Stimulated activated CD8-positive, alpha-beta memory T cell treated with anti-CD3 and anti-CD28 coated beads, Interleukin-4, amount 100 ng/mL, for 24 hours (primary cell): ENCODE measurements around the gene RDH5.

ENCODE experiments used
- DNase-seq: peaks from one replicate; pipeline ENCODE4 v3.0.0-alpha.2; 2020; ENCODE audit warnings: low read depth

RDH5 gene

DNA sequence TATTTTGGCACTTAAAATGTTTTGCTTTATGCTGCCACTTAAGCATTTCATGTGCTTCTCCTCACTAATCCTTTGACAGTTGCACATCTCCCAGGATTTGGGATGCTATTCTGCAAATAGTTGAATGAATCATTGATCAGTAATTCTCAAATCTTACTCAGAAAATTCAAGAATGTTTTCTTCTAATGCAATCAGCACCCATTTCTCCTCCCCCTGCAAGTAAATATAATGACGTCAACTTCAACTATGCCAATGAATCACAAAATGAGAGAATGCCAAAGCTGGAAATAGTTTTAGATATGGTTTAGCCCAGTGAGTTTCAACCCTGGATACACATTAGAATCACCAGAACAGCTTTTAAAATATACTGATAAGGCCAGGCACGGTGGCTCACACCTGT lies 6.5 kb upstream of the RDH5 start:
- DNase-seq = no peak

DNA sequence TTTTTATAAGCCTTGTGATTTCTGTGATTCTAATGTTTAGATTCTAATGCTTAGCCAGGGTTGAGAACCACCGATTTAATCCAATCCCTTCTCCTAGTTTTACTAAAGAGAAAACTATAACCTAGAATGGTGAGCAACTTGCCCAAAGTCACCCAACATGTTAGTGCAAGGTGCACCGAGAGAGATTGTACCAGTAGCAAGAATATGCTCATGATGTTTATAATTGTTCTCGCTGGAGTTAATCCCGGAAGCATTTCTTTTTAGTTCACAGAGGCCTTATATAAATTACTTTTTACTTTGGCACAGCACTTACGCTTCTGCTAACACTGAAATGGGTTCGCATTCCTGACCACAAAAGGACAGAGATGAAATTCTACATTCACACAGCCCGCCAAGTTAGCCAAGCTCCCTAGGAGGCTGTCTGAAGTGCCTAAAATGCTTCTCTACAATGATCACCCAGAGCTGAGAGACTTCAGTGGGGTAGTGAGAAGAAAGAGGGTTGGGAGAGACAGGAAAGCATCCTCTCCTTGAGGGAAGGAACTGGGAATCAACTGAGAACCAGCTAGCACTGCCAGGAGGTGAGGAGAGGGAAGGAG lies 4.9 kb upstream of the RDH5 start:
- no peak for DNase-seq

DNA sequence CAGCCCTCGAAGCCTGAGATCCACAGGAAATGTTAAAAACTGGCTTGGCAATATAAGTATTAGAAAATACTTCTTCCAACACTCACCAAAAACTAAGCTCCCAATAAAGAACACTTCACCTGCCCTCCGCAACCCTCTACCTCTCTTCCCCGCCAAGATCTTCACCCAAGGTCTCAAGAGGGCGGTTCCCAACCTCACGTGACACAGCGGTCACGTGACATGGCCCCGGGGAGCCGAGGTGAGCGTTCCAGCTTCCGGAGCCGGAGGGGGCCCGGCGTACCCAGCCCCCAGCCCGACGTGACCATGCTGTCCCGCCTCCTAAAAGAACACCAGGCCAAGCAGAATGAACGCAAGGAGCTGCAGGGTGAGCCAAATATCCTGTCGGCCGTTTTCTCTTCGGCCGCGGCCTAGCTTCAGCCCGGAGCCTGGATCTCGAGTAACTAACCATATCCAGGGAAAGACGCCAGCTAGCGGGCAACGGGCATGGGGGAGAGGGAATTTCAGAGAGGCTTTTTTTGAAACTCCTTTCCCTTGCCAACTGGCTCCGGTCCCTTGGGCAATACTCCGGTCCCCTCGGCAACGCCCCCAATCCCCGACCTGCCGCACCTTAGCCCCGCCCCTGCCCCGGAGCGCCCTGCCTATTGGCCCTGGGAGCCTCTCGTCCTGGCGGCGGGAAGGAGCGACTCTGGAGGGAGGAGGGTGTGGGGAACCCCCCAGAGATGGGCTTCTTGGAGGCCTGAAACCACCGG lies 4.2 kb upstream of the RDH5 start, which contains the start of gene BLOC1S1:
BLOC1S1 (plus strand) TSS at position 214 of the 749 bp plus-strand sequence; CDS start at position 220, 6 bp downstream.
- DNase-seq = peak; percentile 92

DNA sequence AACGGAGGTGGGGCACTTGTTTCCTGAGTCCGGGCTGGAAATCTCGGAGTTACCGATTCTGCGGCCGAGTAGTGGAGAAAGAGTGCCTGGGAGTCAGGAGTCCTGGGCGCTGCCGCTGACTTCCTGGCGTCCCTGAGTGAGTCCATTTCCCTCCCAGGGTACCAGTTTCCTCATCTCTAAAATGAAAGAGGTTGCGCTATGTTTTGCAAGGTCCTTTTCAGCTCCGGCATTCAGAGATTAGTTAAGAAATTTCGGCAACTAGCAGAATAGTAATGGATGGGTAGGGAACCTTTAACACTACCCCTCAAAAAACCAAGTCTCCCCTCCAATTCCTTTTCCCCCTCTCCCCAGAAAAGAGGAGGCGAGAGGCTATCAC lies 3.6 kb upstream of the RDH5 start:
- DNase-seq = no peak

DNA sequence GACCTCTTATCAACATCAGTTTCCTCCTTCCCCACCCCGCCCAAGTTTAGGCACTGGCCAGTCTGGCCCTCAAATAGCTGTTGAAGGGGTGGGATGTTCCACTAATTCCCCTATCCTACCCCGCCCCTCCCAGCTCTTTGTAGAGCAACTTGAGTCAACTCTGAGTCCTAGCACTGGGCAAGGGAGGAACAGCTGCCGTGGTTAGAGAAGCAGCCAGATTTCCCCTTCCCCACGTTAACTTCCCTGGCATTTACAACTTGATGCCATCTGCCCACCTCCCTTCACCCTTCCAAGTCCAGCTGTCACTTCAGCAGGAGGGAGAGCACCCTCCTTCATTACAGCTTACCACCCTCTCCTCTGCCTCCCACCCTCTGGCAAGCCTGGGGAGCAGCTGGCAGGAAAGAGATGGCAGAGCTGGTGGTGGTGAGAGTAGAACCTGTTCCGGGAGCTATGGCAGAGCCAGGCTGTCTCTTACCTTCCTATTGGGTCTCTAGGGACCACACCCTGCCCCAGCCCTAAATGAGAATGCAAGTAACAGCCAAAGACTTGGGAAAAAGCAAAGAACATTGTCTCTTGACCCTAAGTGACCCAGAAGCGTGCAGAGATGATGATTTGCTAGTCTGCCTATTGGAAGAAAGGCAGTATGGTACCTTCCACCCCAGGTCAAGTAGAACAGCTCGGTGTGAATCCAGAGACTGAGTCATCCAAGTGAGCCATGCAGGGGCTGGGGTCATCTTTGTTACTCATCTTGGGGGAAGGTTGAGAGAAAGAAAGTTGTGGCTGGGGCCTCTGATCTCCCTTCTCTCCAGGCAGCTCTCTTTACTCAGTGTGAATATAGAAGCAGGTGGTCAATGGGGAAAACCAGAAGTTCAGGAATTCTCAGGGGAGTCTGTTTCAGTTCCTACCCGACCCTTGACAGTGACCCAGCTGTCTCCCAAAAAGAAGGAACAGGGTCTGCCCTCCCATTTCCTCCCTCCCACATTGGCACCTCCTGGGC lies 2.9 kb upstream of the RDH5 start:
- no peak for DNase-seq

DNA sequence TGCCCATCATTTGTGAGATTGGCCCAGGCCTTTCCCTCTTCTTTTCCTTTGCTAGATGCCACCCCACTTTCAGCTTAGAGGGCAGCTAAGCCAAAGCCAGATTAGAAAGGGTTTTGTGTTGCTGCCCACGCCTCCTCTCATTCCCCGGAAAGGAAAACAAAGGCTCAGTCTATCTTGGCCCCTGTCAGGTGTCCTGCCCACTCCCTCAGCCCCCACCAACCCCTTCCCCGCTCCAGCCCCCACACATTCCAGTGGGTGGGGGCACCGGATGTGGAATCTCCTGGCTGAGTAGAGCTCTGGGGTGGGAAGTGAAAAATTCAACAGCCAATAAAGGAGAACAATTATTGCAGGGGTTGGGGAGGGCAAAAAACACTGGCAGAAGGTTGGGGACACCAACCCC lies 2.2 kb upstream of the RDH5 start:
- no peak for DNase-seq

DNA sequence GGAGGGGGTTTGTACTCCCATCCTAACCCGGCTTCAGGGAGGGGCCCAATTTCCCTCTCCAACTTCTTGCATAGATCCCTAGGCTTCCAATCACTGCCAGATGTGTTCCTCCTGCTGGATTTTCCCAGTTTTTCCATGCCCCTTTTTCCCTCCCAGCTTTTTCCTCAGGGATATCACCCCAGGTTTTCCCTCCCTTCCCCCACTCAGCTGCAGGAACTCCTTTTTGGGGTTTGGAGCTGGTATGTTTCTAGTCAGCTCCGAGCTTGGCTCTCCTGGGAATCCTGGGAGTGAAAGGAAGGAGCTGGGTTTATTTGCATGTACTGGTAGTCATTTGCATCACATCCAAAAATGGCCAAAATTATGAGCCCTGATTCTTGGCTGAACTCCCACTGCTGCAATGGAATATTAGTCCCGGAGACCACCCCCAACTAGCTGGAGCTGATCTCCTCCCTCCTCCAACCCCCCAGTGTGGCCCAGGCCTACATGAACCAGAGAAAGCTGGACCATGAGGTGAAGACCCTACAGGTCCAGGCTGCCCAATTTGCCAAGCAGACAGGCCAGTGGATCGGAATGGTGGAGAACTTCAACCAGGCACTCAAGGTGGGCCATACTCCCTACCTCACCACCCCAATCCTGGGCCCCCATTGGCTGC lies 1.4 kb upstream of the RDH5 start:
- no peak for DNase-seq

DNA sequence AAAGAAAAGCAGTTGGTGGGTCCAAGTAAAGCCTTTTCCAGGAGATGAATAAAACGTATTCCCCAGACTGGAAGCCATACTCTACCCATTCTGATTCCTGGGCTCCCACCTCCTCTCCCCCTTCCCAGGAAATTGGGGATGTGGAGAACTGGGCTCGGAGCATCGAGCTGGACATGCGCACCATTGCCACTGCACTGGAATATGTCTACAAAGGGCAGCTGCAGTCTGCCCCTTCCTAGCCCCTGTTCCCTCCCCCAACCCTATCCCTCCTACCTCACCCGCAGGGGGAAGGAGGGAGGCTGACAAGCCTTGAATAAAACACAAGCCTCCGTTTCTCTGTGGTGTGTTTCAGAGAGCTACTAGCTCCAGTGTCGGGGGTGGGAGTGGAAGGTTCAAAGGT lies 822 bp upstream of the RDH5 start:
- DNase-seq = no peak

DNA sequence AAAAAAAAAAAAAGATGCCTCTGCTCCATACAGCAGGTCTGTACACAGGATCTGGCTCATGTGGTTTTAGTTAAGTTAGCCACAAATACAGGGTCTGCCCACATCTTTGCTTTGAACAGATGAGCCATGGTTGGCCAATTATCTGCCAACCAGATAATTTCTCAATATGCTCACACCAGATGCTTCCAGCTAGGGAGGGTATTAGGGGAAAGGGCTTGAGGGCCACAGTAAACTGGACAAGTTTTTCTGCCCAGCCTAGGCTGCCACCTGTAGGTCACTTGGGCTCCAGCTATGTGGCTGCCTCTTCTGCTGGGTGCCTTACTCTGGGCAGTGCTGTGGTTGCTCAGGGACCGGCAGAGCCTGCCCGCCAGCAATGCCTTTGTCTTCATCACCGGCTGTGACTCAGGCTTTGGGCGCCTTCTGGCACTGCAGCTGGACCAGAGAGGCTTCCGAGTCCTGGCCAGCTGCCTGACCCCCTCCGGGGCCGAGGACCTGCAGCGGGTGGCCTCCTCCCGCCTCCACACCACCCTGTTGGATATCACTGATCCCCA lies 776 bp downstream of the RDH5 start:
- DNase-seq = no peak

DNA sequence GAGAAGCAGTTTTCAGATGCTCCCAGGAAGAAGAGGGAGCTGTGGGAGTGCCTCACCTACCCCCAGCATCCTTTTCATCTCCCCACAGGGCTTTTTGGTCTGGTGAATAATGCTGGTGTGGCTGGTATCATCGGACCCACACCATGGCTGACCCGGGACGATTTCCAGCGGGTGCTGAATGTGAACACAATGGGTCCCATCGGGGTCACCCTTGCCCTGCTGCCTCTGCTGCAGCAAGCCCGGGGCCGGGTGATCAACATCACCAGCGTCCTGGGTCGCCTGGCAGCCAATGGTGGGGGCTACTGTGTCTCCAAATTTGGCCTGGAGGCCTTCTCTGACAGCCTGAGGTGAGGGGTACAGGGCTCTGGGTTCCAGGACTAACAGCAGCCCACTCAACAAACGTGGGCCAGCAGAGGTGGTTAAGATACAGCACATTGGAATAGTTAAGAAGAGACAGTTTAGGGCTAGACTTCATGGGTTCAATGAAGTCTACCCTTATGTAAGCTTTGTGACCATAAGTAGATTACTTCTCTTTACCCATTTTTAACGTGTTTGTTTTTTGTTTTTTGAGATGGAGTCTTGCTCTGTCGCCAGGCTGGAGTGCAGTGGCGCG lies 1.5 kb downstream of the RDH5 start:
- DNase-seq = no peak

DNA sequence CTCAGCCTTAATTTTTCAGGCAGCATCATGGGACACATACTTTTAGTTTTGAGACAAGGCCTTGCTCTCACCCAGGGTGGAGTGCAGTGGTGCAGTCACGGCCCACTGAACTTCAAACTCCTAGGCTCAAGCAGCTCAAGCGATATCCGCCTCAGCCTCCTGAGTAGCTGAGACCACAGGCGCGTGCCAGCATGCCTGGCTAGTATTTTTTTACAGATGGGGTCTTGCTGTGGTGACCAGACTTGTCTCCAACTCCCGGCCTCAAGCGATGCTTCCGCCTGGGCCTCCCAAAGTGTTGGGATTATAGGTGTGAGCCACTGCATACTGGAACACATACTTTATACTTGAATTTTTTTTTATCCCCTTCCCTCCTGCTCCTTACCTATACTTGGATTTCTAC lies 2.8 kb downstream of the RDH5 start:
- DNase-seq = no peak

DNA sequence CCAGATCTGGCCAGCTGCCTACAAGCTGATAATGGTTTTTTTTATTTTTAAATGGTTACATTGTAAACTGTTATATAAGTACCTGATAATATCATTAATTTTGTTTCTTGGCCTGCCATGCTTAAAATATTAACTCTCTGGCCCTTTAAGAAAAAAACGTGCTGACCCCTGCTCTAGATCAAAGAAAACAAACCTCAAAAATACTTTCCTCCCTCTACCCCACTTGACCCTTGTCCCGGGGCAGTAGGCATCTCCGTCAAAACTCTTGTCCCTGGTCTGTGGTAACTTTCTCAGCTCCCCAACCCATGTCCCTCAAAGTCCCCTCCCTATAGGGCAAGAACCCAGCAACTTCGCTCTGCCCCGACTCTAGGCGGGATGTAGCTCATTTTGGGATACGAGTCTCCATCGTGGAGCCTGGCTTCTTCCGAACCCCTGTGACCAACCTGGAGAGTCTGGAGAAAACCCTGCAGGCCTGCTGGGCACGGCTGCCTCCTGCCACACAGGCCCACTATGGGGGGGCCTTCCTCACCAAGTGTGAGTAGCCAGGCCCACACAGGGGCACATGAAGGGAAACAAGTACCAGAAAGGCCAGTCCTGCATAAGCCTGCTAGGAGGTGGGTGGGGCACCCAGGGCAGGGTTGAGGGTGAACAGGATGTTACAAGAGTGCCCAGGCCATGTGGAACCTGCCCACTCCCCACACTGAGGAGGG lies 3.5 kb downstream of the RDH5 start:
- DNase-seq = no peak

DNA sequence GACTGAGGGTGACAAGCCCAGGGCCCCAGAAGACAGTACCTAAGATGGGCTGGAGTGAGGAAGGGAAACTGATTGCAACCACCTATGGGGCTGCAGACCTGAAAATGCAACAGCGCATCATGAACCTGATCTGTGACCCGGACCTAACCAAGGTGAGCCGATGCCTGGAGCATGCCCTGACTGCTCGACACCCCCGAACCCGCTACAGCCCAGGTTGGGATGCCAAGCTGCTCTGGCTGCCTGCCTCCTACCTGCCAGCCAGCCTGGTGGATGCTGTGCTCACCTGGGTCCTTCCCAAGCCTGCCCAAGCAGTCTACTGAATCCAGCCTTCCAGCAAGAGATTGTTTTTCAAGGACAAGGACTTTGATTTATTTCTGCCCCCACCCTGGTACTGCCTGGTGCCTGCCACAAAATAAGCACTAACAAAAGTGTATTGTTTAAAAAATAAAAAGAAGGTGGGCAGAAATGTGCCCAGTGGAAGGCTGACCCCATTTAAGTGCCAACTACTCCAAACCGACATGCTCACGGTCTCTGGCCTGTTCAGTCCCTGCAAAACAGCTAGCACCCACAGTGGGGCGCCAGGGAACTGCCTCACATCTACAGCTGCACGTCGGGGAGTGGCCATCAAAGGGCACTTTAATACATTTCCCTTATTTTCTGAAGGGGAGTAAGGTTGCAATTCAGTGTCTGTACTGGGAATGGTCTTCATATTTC lies 4.2 kb downstream of the RDH5 start:
- peak; percentile 56 for DNase-seq

DNA sequence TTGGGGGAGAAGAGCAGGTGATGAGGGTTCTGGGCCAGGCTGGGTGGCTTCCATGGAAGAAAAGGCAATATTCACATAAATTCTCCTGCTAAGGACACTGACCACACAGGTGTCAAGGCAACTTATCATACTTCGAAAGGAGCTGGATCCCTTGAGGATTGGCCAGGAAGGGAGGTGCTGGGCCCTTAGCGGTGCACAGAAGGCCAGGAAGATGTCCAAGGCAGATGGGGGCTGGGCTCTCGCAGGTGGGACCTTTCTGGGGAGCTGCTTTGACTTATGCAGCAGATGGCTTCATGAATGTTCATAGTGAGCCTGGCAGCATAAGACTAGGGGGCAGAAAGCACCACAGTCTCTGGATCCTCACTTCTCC lies 4.7 kb downstream of the RDH5 start:
- no peak for DNase-seq

DNA sequence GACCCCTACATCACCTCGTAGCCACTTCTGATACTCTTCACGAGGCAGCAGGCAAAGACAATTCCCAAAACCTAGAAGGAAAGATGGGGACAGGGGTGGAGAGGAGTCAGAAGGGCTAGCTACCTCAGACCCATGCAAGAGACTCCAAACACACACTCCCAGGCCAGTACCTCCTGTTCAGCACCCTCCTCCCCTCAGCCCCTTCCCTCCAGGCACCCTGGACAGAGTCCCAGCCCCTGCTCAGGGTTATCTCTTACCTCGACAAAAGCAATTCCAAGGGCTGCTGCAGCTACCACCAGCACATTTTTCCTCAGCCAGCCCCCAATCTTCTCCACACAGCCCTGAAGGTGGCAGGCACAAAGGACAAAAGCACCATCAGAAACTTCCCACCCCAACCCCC lies 5.4 kb downstream of the RDH5 start:
- no peak for DNase-seq

DNA sequence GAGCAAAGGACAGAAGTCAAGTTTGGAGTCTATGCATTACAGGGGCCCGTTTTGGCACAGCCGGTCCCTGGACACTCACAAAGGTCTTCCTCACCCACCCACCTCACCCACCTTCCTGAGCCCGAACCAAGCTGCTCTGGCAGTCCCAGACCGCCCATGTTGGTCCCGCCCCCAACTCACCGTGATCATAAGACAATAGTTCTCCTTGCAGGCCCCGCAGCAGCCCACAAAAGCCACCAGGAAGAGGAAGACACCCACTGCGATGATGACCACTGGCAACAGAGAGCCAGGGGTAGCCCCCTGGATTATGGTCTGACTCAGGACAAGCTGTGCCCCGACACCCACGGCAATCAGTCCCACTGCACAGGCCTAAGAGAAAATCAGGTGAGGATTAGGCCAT lies 6.8 kb downstream of the RDH5 start:
- DNase-seq = no peak

DNA sequence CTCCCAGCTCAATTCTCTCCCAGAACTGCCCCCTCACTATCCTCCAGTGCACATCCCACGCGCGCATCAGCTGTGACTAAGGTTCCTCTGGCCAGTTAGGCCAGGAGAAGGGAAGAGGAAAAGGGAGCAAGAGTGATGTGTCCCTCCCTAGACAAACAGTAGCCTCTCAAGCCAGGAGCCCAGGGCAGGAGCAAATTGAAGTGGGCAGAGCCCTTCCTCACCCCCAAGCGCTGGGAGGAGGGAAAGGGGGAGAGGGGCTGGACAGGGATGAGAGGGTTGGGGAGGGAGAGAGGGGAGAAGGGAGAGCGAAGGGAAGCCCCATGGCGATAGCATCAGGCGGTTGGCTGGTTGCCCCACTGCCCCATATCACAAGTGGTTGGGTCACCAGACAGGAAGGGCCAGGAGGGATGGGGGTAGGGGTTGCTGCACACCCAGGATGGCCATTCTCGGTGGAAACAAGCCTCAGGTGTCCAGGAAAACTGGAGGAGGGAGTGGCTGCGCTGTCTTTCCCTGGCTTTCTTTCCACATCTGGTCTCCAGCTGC lies 7.5 kb downstream of the RDH5 start:
- DNase-seq = no peak

DNA sequence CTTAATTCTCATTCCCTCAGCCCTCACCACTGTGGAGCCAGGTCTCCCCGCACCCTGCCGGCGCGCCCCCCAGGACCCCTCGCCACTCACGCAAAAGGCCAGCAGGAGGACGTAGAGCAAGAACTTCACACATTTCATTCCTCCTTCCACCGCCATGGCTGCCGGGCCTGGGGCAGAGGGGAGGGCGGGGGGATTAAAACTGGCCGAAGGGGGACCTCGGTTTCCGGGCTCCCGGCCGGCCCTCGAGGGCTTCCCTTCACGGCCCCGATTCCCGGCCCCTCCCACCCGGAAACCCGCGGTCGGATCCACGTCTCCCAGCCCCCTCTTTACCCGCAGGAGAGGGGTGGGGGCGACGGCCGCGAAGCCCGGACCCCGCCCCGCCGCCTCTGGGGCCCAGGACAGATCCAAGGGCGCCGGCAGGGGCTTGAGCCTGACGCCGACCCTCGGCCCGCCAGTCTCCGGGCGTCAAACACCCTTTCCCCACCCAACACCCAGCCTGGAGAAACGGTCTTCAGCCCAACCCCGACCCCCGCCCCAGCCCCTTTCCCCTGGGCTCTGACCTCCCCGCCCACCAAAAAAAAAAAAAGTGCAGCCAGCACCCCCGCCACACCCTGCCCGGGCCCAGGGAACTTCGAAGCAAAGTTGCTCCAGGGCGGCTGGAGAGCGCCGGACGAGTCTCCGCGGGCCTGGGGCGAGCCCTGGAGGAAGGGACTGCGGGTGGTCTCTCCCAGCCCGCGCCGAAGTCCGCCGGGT lies 8.2 kb downstream of the RDH5 start:
- DNase-seq = no peak
